K562 (cell line): ENCODE results near the gene ANKRD24. TPM values are rescaled to one million over a fixed set of nuclear protein-coding genes. Genes with fewer than 3 reads are reported as not detected.
A peak's percentile ranks its signal among the peaks of the same experiment; 100 is the strongest.

Source experiments
- EP300 ChIP-seq: IDR thresholded peaks from 2 replicates; pipeline ENCODE4 v1.6.1; 2012; ENCODE audit warnings: low read length, improper control_type of control experiment
- HCFC1 ChIP-seq: IDR thresholded peaks from 2 replicates; pipeline ENCODE4 v1.6.1; 2012; ENCODE audit warnings: low read depth, low read length, improper control_type of control experiment
- MCM5 ChIP-seq: fragments of 450-650 bp; IDR thresholded peaks from 2 replicates; pipeline ENCODE4 v1.6.1; 2016; ENCODE audit warnings: low read depth
- MEF2D ChIP-seq: conservative IDR thresholded peaks from 2 replicates; pipeline ENCODE4 v1.6.1; 2016; ENCODE audit warnings: low read depth, missing genetic modification characterization, missing compliant biosample characterization
- MXD1 ChIP-seq: fragments of 250-450 bp; sonication (Bioruptor Pico); IDR thresholded peaks from 2 replicates; pipeline ENCODE4 v1.8.0; 2021; ENCODE audit warnings: borderline replicate concordance, mild to moderate bottlenecking, moderate library complexity; ENCODE audit not compliant: poor library complexity, severe bottlenecking
- NKRF ChIP-seq: fragments of 450-650 bp; IDR thresholded peaks from 2 replicates; pipeline ENCODE4 v1.6.1; 2016; ENCODE audit warnings: borderline replicate concordance
- RBM22 ChIP-seq: fragments of 200-400 bp; formaldehyde crosslinking; IDR thresholded peaks from 2 replicates; pipeline ENCODE4 v1.6.1; 2018; ENCODE audit warnings: low read length, low read depth; ENCODE audit not compliant: poor library complexity, severe bottlenecking
- TSHZ1 ChIP-seq: fragments of 250-450 bp; sonication (Bioruptor Pico); IDR thresholded peaks from 2 replicates; pipeline ENCODE4 v1.4.0; 2020; ENCODE audit warnings: mild to moderate bottlenecking, moderate library complexity
- ZNF282 ChIP-seq: sonication (generic); formaldehyde crosslinking; IDR thresholded peaks from 2 replicates; pipeline ENCODE4 v1.8.1; 2023; ENCODE audit warnings: missing genetic modification reagents
- polyA plus RNA-seq, 8 experiments: library from polyadenylated mRNA; depleted of rRNA in 4 of 8; stranded (reverse) in 5 of 8; unstranded in 3 of 8; fragments of >200 nt; fragmentation: Nextera tagmentation in 2 of 8; fragmentation: Illumina TruSeq in 1 of 8; extraction: Ambion mirVana in 2 of 8; extraction: Trizol in 1 of 8; gene quantifications; 2 replicates each; pipeline versions ENCODE4 v1.2.1 to v1.2.3, GENCODE V29; 2011 to 2014; ENCODE audit warnings: inconsistent platforms in 1 of 8, missing spikeins in 1 of 8
- total RNA-seq, 7 experiments: library from RNA; depleted of rRNA in 6 of 7; stranded (reverse); fragments of >200 nt in 6 of 7; fragmentation: Illumina TruSeq in 2 of 7; extraction: Trizol in 2 of 7; gene quantifications; 2 replicates each; pipeline versions ENCODE4 v1.2.1 to v1.2.3, GENCODE V29; 2011 to 2021; ENCODE audit warnings: low replicate concordance in 1 of 7

The ANKRD24 gene
- total and polyA plus RNA-seq, 9 of the 15 experiments (the other 6 are each of a cell fraction or from before 2014, with no cell fraction given) = 0.07 to 0.12 (median 0.09) TPM; not detected in 5

GRCh38 chr19:4182084-4182810 is at the start of gene ANKRD24, which contains the start of gene SIRT6 (continued):
- TF ChIP-seq NKRF (no peak; the same call in 1 of the 2 replicates), RBM22 (no peak), EP300 (peak; percentile 68), MEF2D (tag) (no peak), MCM5 (no peak), HCFC1 (peak; percentile 83), ZNF282 (CRISPR knock-in tag) (no peak), MXD1 (CRISPR knock-in tag) (no peak), TSHZ1 (CRISPR knock-in tag) (no peak)
